Posterior cingulate gyrus (tissue), 11 donors: Measurements from ENCODE around the gene RCC2.
"Not testable (repeated sequence)": the region's sequence is repeated elsewhere in the genome, so short reads cannot be mapped to it uniquely, and the experiment has no call there.

Experiments used
- DNase-seq, 10 donors: peaks; one replicate each; pipeline versions ENCODE4 v3.0.0 to v3.0.0-alpha.2; 2020 to 2021; ENCODE audit warnings: mixed read lengths in 3 of 10
- intact Hi-C: fragments of 100-400 bp; cut with DNase I; formaldehyde crosslinking; loops from one replicate; pipeline ENCODE4 v1.15.1; 2023

The RCC2 gene

GRCh38 chr1:17423781-17424245 is 15.7 kb downstream of the RCC2 start:
- intact Hi-C loops, result loop anchor here (10.0 kb wide), 1 partner anchor 181 kb away; no protein-coding TSS in a partner anchor
- DNase-seq, result peak in 1 of 10 donors; percentile 45

DNA sequence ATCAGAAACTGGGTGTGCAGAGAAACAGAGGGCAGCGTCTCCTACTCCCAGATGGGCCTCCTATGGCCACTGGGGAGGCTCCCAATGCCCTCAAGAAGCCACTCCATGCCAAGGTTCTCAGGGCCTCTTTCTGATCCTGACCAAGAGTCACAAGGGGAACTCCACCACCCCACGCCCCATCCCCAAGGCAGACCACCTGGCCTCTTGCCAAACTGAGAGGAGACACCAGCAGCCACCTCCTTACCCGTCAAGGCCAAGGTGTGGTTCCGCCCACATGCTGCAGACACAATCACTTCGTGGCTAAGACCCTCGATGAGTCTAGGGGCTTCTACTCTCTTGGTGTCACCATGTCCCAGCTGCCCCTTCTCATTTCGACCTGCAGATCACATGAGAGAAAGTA is 17.0 kb downstream of the RCC2 start:
- no peak for DNase-seq
- intact Hi-C loops, result loop anchor here (10.0 kb wide), 1 partner anchor 182 kb away; no protein-coding TSS in a partner anchor

DNA sequence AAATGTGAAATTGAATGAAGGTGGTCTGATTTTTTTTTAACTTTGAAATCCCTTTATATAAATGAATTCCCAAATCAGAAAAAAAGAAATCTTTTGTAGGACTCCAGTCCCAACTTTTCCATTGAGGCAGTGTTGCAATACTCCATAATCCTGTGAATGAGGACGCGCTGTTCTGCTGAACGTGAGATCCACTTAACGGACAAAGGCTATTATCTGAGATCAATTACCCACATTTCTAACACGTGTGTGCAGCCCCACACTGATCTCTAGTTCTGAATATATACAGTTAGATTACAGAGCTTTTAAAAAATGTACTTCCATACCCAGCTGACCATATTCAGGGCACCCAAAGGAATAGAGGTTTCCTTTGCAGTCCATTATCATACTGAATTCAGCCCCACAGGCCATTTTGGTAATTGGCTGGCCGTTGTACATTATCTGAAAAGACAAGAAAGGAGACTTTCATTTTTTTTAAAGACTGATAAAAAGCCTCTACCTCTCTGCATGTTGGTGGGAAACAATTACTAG is 19.0 kb downstream of the RCC2 start:
- DNase-seq, result no peak
- intact Hi-C loops, result loop anchor here (10.0 kb wide), 1 partner anchor 184 kb away; no protein-coding TSS in a partner anchor

DNA sequence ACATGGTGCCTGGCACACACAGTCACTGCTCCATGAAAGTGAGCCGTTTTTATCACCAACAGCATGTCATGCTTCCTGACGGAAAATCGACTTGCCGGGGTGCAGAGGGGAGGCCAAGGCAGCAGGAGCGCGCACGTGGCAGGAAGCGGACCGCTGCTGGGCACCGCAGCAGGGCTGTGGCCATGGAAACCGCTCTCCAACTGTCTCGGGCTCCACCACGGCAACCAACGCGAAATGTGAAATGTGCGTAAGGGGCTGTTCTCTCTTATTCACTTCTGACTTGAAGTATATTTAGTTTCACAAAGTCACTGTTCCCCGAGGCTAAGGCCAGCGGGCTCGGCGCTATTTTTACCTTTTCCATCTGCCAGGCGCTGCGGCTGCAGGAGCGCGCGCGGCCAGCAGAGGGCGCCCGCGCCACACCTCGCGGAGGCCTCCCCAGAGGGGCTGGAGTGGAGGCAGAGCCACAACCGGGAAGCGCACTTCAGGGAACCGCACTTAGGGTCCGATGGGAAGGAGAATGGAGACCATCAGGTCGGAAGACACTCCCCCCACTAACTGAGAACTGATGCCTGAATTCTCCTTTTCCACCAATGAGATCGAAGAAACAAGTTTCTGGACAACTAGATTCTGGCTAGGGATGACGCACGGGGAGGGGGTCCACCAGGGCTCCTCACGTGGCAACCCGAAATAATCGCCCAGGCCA is 19.7 kb downstream of the RCC2 start:
- DNase-seq, result peak; percentile 62 to 96 (median 76)
- intact Hi-C loops, result loop anchor here (1.0 to 10.0 kb wide), 2 partner anchors 20 to 185 kb away; partner anchors contain the start of gene RCC2

DNA sequence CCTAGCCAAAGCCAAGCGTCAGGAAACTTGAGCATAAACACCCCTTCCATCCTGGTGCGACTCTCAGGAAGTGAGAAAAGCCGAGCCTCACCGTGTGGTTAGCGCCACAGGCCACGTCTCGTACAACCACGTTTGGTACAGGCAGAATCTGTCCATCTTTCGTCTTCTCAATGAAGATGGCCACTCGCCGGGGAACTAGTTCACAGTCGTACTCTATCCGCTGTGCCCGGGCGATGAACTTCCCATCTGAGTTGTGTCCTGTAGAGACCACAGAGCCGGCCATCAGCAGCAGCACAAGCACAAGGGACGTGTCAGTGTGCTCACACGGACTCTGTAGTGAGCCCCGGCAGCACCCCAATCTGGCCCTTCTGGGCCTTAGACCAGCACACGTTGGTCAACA is 23.1 kb downstream of the RCC2 start:
- DNase-seq, result no peak
- intact Hi-C loops, result no loop called here

DNA sequence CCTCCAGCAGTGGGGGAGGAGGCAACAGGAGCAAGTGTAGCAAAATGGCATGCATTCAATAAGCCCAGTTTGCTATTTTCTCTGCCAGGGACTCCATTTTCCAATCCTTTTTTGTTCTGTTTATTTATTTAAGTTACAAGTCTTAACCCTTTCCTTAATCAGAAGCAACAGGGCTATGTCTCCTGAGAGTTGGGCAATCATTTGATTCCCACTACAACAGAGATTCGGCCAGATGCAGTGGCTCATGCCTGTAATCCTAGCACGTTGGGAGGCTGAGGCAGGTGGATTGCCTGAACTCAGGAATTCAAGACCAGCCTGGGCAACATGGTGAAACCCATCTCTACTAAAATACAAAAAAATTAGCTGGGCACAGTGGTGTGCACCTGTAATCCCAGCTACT is 25.5 kb downstream of the RCC2 start:
- DNase-seq, result no peak
- intact Hi-C loops, result no loop called here

DNA sequence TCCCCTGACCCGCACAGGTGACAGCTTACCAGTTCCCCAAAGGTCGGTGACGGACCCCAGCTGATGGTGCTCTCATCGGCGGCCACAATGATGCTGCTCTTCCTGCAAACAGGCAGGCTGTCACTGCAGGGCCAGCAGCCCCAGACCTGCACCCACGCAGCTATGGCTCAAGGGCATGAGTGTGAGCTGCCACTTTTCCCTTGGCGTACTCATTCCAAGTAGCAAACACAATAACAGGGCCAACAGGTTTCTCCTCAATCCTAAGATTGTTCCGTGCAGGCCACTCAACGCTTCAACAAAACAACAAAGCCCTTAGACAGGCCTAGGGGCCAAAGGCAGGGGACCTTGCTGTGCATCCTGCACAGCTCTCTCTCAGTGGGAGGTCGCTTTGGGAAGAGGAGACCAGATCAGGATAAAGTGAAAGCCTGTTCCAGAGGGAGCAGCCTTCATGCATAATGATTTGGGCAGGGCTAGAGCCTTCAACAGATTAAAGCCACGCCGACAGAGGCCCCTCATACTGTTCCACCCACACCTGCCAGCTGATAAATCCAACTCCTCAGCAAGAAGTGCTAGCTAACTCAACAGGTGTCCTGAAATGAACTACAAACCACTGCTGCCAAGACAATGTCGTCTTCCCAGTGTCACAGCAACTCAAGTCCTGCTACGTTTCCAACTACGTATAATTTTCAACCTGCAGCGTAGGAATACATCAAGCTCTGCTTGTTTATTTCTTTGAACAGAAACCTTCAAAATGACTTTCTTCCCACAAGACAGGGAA is 27.2 kb downstream of the RCC2 start:
- intact Hi-C loops, result no loop called here

DNA sequence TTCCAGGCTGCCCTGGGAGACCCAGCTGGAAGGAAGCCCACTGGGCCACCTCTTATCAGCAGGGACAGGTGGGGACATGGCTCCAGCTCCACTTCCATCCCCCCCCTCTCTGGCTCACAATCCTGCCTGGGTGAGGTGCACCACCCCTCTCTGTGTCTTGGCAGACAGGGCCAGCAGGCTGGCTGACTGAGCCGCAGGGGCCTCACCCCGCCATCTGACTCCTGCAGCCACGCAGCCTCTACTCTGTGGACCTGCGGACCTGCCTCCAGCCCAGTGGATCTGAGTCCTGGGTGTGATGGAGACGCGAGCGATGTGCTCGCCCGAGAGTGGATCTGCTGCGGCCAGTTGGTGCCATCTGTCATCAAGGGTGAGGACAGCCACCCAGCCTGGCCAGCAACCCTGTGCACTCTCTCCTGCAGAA is 30.1 kb downstream of the RCC2 start:
- DNase-seq, result no peak
- intact Hi-C loops, result loop anchor here (10.0 kb wide), 1 partner anchor 345 kb away; no protein-coding TSS in a partner anchor

More for the DNA sequence above, 27.2 kb downstream of the RCC2 start:
- no peak for DNase-seq

GRCh38 chr1:17407786-17408514 is 31.5 kb downstream of the RCC2 start:
- DNase-seq, result peak in 1 of 10 donors; percentile 48
- intact Hi-C loops, result loop anchor here (2.0 to 10.0 kb wide), 2 partner anchors 283 to 343 kb away; no protein-coding TSS in a partner anchor

DNA sequence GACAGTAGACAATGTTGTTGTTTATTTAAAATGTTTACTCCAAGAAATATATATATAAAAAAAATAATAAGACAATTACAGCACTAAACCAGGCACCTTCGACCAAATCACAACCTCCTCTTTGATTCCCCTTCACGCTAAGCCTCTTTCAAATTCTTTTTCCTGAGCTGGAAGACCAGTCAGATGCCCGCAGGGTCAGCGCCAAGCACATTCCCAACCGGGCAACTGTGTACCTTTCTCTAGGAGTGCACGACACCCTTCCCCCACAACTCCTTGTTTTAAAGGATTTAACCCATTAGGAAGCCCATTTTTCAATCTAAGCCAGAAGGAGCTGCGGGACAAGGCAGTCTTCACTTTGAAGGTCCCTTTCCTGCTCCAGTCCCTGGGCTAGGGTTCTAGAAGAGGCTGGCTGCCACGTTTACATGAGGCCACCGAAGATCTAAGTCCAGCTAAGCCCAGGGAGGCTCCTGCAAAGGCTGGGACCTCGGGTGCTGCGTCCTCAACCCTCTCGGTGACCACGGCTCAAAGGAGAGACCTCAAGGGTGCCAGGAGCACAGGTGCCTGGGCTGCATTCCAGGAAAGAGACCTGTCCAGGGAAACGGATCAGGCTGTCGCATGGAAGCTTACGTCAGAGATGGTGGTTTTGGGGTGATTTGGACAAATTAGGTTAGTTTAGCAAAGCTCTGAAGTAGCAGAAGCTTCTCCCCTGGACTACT is 32.6 kb downstream of the RCC2 start:
- not testable (repeated sequence) for DNase-seq
- intact Hi-C loops, result loop anchor here (2.0 to 10.0 kb wide), 2 partner anchors 282 to 342 kb away; no protein-coding TSS in a partner anchor

DNA sequence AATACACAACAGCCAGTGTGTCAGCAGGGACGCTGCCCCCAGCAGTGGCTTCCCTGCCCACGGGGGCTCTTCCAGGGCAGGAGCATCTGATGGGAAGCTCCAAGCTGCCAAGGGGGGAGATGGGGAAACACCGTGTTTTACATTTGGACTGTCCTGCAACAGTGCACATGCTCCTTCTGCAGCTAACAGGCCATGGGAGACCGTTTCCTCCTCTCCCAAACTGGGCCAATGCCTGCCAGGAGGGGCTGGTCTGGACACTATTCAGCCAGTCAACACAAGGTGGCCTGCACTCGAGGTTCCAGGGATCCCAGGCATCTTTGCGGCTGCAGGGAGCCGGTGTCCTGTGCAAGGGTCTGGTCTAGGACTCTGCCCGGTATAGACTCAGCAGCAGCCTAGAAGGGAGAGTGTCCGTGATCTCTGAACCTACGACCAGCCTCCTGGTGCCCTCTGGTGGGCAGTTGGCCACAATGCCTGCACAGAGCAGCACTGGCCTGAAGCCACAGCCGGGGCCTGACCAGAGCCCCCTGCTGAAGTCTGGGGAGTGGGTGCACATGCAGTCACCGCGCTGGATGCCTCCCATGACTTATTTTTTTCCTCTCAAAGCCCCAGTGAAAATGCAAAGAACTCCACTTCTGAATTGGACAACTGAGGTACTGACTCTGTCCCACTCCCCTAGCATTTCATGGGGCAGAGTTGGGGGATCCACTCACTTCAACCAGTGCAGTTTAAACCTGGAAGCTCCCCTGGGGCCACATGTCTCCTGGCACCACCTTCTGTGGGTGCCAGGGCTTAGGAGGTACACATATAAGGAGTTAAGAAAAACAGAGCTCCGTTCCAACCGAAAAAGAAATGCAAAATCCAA is 33.3 kb downstream of the RCC2 start:
- intact Hi-C loops, result loop anchor here (2.0 to 10.0 kb wide), 2 partner anchors 281 to 341 kb away; no protein-coding TSS in a partner anchor
- DNase-seq, result peak; percentile 29 to 94 (median 66)

GRCh38 chr1:17404820-17405219 is 34.7 kb downstream of the RCC2 start:
- intact Hi-C loops, result loop anchor here (10.0 kb wide), 1 partner anchor 340 kb away; no protein-coding TSS in a partner anchor
- no peak for DNase-seq

GRCh38 chr1:17404034-17404684 is 35.3 kb downstream of the RCC2 start:
- intact Hi-C loops, result loop anchor here (10.0 kb wide), 1 partner anchor 339 kb away; no protein-coding TSS in a partner anchor
- DNase-seq, result no peak

DNA sequence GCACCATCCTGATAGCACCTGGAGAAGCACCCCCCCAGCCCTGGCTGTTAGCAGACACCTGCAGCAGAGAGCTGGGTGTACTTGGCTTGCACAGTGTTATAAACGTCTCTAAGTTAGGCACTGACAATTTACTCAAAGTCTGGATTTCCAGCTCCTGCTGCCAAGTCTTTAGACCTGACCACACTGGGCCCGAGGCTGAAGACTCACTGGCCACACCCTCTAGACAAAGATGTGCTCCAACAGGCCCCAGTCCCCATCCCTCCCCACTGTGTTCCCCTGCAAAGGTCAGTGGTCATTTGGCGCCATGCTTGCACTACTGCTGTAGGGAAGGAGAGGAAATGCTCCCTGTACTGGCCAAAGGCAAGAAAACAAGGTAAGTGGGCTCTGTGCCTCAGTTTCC is 36.4 kb downstream of the RCC2 start:
- no peak for DNase-seq
- intact Hi-C loops, result loop anchor here (10.0 kb wide), 1 partner anchor 338 kb away; no protein-coding TSS in a partner anchor

DNA sequence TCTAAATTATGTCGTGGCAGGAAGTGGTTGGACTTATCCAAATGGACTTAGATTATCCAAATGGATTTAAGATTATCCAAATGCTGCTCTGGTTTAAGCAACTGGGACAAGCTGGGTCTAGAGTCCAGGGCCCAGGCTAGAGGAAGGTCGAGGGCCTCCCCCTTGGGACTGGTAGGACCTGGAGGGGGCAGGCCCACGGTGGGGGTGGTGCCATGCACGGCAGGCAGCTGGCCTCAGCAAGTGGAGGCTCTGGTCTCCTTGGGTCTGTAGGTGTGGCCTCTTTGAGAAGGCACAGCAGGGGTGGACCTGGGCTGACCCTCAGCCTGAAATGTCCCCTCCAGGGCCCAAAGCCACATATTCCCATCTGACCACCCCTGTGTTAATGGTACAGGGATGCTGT is 37.6 kb downstream of the RCC2 start:
- intact Hi-C loops, result loop anchor here (10.0 kb wide), 1 partner anchor 337 kb away; no protein-coding TSS in a partner anchor
- DNase-seq, result no peak

DNA sequence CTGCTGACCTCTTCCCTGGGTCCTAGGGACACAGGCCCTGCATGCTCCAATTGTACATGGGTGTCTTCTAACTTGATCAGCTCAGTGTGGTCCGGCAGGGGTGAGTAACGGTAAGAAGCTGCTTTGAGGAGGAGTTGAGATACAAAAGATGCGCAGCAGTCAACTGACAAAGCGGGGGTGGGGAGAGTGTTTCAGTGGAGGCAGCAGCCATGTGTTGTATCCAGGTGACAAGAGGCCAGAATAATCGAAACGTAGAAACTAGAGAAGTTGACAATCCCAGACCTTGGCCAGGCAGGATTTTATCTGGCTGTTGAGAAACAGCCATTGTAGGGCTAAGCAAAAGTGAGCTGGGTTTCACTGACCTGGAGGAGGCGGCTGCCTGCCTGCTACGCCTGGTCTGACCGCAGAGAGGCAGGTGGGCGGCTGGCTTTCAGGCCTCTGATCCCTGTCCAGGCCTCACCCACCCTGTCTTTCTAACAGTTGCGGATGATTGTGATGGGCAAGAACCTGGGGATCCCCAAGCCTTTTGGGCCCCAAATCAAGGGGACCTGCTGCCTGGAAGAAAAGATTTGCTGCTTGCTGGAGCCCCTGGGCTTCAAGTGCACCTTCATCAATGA is 38.6 kb downstream of the RCC2 start:
- intact Hi-C loops, result loop anchor here (10.0 kb wide), 1 partner anchor 336 kb away; no protein-coding TSS in a partner anchor

More for the DNA sequence above, 38.6 kb downstream of the RCC2 start:
- DNase-seq, result peak in 1 of 10 donors; percentile 47
